Right lobe of liver (tissue), 4 donors: ENCODE data around the gene PNKP.

Experiments
- POLR2A ChIP-seq: fragments of 450-650 bp; IDR thresholded peaks from one replicate; pipeline ENCODE4 v1.6.1; 2017; ENCODE audit warnings: antibody characterized with exemption, mild to moderate bottlenecking
- TF ChIP-seq, protein P1 (sequence below), 4 donors: fragments of 200-600 bp in 3 of 4; fragments of 450-650 bp in 1 of 4; IDR thresholded peaks; one replicate each; pipeline versions ENCODE4 v1.5.1 to v1.8.0; 2016 to 2022; ENCODE audit warnings: antibody characterized with exemption in 4 of 4, mild to moderate bottlenecking in 2 of 4
- donor health status: DM: no; HTN: no; CAD: no.
- donor health status: DM: no; HTN: no; CAD: no.
- donor health status: DM: no; HTN: yes; CAD: no.

DNA sequence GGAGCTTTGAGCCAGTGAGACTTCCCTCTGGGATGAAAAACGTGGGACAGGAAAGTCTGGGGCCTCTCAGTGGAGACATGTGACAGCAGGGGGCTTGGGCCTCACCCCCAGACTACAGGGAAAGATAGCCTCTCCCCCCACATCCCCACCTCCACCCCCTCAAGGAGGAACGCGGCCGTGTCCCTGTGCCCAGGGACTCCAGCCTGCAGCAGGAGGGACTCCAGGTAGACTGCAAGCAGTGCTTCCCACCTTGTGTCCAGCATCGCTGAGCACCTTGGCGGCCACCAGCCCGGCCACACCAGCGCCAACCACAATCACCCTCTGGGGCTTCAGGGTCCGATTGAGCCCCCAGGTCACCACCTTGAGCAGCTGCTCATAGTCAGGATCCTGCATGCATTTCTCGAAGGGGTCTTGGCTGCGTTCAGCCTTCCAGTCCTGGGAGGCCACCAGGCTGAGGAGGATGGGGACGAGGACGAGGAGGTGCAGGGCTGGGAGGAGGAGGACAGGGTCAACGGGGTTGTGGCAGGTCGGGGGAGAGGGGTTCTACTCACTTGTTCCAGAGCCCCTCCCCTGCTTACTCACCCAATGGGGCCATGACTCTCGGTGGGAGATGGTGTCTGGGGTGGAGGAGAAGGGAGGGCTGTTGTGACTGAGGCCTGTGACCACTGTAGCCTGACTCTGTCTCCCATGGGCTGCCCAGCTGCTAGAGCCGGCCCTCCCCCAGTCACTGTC is 28.4 kb upstream of the PNKP start:
- TF ChIP-seq, protein P1, sequence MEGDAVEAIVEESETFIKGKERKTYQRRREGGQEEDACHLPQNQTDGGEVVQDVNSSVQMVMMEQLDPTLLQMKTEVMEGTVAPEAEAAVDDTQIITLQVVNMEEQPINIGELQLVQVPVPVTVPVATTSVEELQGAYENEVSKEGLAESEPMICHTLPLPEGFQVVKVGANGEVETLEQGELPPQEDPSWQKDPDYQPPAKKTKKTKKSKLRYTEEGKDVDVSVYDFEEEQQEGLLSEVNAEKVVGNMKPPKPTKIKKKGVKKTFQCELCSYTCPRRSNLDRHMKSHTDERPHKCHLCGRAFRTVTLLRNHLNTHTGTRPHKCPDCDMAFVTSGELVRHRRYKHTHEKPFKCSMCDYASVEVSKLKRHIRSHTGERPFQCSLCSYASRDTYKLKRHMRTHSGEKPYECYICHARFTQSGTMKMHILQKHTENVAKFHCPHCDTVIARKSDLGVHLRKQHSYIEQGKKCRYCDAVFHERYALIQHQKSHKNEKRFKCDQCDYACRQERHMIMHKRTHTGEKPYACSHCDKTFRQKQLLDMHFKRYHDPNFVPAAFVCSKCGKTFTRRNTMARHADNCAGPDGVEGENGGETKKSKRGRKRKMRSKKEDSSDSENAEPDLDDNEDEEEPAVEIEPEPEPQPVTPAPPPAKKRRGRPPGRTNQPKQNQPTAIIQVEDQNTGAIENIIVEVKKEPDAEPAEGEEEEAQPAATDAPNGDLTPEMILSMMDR (IDR thresholded peaks at IDR 0.05): no peak
- TF ChIP-seq POLR2A: no peak
